Inferior parietal cortex (tissue), 1 donor: Measurements from ENCODE around the gene GDPD3.
A peak's percentile ranks its signal among the peaks of the same experiment; 100 is the strongest.

ENCODE experiments used
- DNase-seq: peaks from one replicate; pipeline ENCODE4 v3.0.0-alpha.2; 2016; ENCODE audit errors: extremely low spot score

The GDPD3 gene

GRCh38 chr16:30095166-30096078 is 17.9 kb downstream of the GDPD3 start:
- no peak for DNase-seq

- no peak for DNase-seq
Measured at GRCh38 chr16:30094541-30095165, 18.7 kb downstream of the GDPD3 start.

GRCh38 chr16:30092373-30093010 is 20.8 kb downstream of the GDPD3 start:
- peak; percentile 72 for DNase-seq

GRCh38 chr16:30091474-30092372 is 21.6 kb downstream of the GDPD3 start, which contains the start of gene TBX6:
TBX6 (minus strand) TSS chr16:30091924; CDS start chr16:30091193, 731 bp downstream.
- peak; percentile 90 for DNase-seq

- DNase-seq, result no peak
Measured at GRCh38 chr16:30090610-30091331, 22.6 kb downstream of the GDPD3 start.

GRCh38 chr16:30088832-30089624 is 24.3 kb downstream of the GDPD3 start:
- no peak for DNase-seq

- DNase-seq, result no peak
Measured at GRCh38 chr16:30088237-30088831, 25.0 kb downstream of the GDPD3 start.

GRCh38 chr16:30087181-30087898 is 26.0 kb downstream of the GDPD3 start:
- no peak for DNase-seq

GRCh38 chr16:30086291-30087140 is 26.8 kb downstream of the GDPD3 start:
- no peak for DNase-seq

GRCh38 chr16:30085820-30086219 is 27.5 kb downstream of the GDPD3 start:
- DNase-seq, result no peak

GRCh38 chr16:30085247-30085646 is 28.1 kb downstream of the GDPD3 start:
- DNase-seq, result no peak

GRCh38 chr16:30084816-30085159 is 28.5 kb downstream of the GDPD3 start:
- no peak for DNase-seq

GRCh38 chr16:30084096-30084815 is 29.1 kb downstream of the GDPD3 start:
- no peak for DNase-seq

GRCh38 chr16:30083216-30084055 is 29.9 kb downstream of the GDPD3 start:
- DNase-seq, result no peak

- no peak for DNase-seq
Measured at GRCh38 chr16:30082545-30083090, 30.7 kb downstream of the GDPD3 start.

GRCh38 chr16:30079480-30079879 is 33.9 kb downstream of the GDPD3 start:
- DNase-seq, result no peak
